Tibial nerve (tissue), 4 donors: ENCODE results near the gene CINP. TPM values are rescaled to one million over a fixed set of nuclear protein-coding genes. Genes with fewer than 3 reads are reported as not detected.

Source experiments
- DNase-seq, 2 donors: peaks; one replicate each; pipeline ENCODE4 v3.0.0-alpha.2; 2019; ENCODE audit warnings: low spot score in 2 of 2
- H3K27ac ChIP-seq, 4 donors: fragments of 200-600 bp; sonication (generic) in 3 of 4; one replicate each; pipeline ENCODE4 v1.5.1; 2017 to 2019; ENCODE audit warnings: mild to moderate bottlenecking in 1 of 4
- H3K27me3 ChIP-seq, 2 donors: fragments of 200-600 bp; sonication (generic) in 1 of 2; one replicate each; pipeline versions ENCODE4 v1.5.1 to v1.6.0; 2017 to 2019
- H3K36me3 ChIP-seq, 3 donors: fragments of 200-600 bp; sonication (generic); one replicate each; pipeline ENCODE4 v1.5.1; 2018 to 2019
- H3K4me1 ChIP-seq, 4 donors: fragments of 200-600 bp; sonication (generic) in 3 of 4; one replicate each; pipeline ENCODE4 v1.5.1; 2017 to 2019
- H3K4me3 ChIP-seq, 4 donors: fragments of 200-600 bp; sonication (generic) in 3 of 4; one replicate each; pipeline ENCODE4 v1.5.1; 2017 to 2019; ENCODE audit warnings: mild to moderate bottlenecking in 1 of 4, moderate library complexity in 1 of 4
- H3K9me3 ChIP-seq, 4 donors: fragments of 200-600 bp; sonication (generic) in 3 of 4; one replicate each; pipeline ENCODE4 v1.5.1; 2017 to 2019
- EP300 ChIP-seq, 2 donors: sonication (generic); formaldehyde crosslinking; IDR thresholded peaks; one replicate each; pipeline ENCODE4 v1.6.1; 2017; ENCODE audit warnings: antibody characterized with exemption in 2 of 2, mild to moderate bottlenecking in 1 of 2
- POLR2A ChIP-seq, 2 donors: fragments of 450-650 bp; IDR thresholded peaks; one replicate each; pipeline ENCODE4 v1.6.1; 2017; ENCODE audit warnings: antibody characterized with exemption in 2 of 2, mild to moderate bottlenecking in 2 of 2, moderate library complexity in 2 of 2
- WGBS, 2 donors: methylation state at CpG; one replicate each; pipeline ENCODE4 v1.1.5; 2018; 5-methylcytosine and 5-hydroxymethylcytosine counted together
- total RNA-seq, 4 donors: library from RNA; depleted of rRNA; stranded (reverse); fragments of >200 nt; gene quantifications; one replicate each; pipeline ENCODE4 v1.1.0, GENCODE V29; 2016
- TF ChIP-seq, protein P1 (sequence below), 5 experiments: fragments of 200-600 bp in 3 of 5; fragments of 450-650 bp in 2 of 5; sonication (generic) in 3 of 5; IDR thresholded peaks; one replicate each; pipeline ENCODE4 v1.5.1; 2016 to 2019; ENCODE audit warnings: antibody characterized with exemption in 5 of 5, mild to moderate bottlenecking in 3 of 5, moderate library complexity in 2 of 5

The CINP gene
- total RNA-seq, 4 donors from 2014 or later, result 21.2 to 40.2 (median 31.2) TPM

DNA sequence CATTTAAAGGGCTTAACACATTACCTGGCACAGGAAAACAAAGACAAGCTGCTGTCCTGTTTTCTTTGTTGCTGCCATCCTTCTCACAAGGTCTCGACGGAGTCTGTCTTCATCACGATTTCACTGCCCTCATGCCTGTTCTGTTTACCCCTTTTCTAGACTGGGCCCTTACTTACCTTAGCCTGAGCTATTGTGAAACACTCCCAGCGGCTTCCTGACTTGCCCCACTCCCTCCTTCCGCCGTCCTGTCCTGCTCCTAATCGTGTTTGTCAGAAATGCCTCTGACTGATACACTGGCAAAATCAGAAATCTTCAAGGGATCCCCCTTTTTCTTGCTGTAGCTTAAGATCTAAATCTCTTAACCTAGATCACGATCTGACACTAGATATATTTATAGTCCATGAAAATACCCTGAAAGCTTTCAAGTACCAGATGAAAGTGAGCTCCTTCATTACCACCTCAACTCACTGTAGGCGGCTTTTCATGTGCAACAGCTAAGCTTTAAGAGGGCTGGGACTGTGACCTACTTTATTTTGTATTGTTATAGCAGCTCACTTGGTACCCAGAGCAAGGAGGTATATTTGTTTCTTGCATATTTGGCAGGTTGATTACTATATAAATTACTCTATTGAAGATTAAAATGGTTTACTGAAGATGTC, 32.2 kb upstream of the CINP start:
- Histone ChIP-seq H3K27me3 (no peaks in the 10 kb centered on the region), H3K4me1 (peaks cover 0 to 13% (median 4%) of the 10 kb centered on the region in 4 donors), H3K27ac (no peak overlapping the region), H3K9me3 (peaks cover 0 to 6% (median 0%) of the 10 kb centered on the region in 4 donors), H3K36me3 (peaks cover 0 to 30% (median 0%) of the 10 kb centered on the region in 3 donors), H3K4me3 (no peak overlapping the region)
- 77 to 81% methylated on average over 9 of the region's 9 CpGs for WGBS, 2 donors
- no peak for DNase-seq
- TF ChIP-seq, protein P1, sequence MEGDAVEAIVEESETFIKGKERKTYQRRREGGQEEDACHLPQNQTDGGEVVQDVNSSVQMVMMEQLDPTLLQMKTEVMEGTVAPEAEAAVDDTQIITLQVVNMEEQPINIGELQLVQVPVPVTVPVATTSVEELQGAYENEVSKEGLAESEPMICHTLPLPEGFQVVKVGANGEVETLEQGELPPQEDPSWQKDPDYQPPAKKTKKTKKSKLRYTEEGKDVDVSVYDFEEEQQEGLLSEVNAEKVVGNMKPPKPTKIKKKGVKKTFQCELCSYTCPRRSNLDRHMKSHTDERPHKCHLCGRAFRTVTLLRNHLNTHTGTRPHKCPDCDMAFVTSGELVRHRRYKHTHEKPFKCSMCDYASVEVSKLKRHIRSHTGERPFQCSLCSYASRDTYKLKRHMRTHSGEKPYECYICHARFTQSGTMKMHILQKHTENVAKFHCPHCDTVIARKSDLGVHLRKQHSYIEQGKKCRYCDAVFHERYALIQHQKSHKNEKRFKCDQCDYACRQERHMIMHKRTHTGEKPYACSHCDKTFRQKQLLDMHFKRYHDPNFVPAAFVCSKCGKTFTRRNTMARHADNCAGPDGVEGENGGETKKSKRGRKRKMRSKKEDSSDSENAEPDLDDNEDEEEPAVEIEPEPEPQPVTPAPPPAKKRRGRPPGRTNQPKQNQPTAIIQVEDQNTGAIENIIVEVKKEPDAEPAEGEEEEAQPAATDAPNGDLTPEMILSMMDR (IDR thresholded peaks at IDR 0.05), result no peak
- TF ChIP-seq POLR2A (IDR thresholded peaks at IDR 0.05) (no peak), EP300 (IDR thresholded peaks at IDR 0.05) (no peak)

- no peak for DNase-seq
- Histone ChIP-seq H3K4me1 (peaks cover 0 to 22% (median 4%) of the 10 kb centered on the region in 4 donors), H3K9me3 (no peaks in the 10 kb centered on the region), H3K27me3 (no peaks in the 10 kb centered on the region), H3K36me3 (peaks cover 0 to 19% (median 0%) of the 10 kb centered on the region in 3 donors), H3K4me3 (no peak overlapping the region), H3K27ac (no peak overlapping the region)
- TF ChIP-seq POLR2A (IDR thresholded peaks at IDR 0.05) (no peak), EP300 (IDR thresholded peaks at IDR 0.05) (no peak)
- TF ChIP-seq, protein P1 (IDR thresholded peaks at IDR 0.05), result no peak
- 86 to 87% methylated on average over 4 of the region's 4 CpGs for WGBS, 2 donors
Observed at GRCh38 chr14:102392506-102392905, 29.8 kb upstream of the CINP start.

GRCh38 chr14:102390064-102390855, 27.6 kb upstream of the CINP start:
- Histone ChIP-seq H3K27ac (peak overlapping the region in 1 of 4 donors; percentile 50), H3K4me1 (peaks cover 0 to 22% (median 4%) of the 10 kb centered on the region in 4 donors), H3K9me3 (no peaks in the 10 kb centered on the region), H3K4me3 (no peak overlapping the region), H3K36me3 (peaks cover 0 to 38% (median 0%) of the 10 kb centered on the region in 3 donors), H3K27me3 (no peaks in the 10 kb centered on the region)
- 29 to 38% methylated on average over 2 of the region's 2 CpGs for WGBS, 2 donors
- TF ChIP-seq EP300 (IDR thresholded peaks at IDR 0.05) (no peak), POLR2A (IDR thresholded peaks at IDR 0.05) (no peak)
- TF ChIP-seq, protein P1 (IDR thresholded peaks at IDR 0.05), result no peak
- DNase-seq, result no peak

- no peak for DNase-seq
- Histone ChIP-seq H3K9me3 (no peaks in the 10 kb centered on the region), H3K27me3 (no peaks in the 10 kb centered on the region), H3K4me1 (peaks cover 0 to 22% (median 4%) of the 10 kb centered on the region in 4 donors), H3K4me3 (no peak overlapping the region), H3K36me3 (peaks cover 0 to 40% (median 0%) of the 10 kb centered on the region in 3 donors), H3K27ac (no peak overlapping the region)
- 79 to 88% methylated on average over 2 of the region's 2 CpGs for WGBS, 2 donors
- TF ChIP-seq EP300 (IDR thresholded peaks at IDR 0.05) (no peak), POLR2A (IDR thresholded peaks at IDR 0.05) (no peak)
- TF ChIP-seq, protein P1 (IDR thresholded peaks at IDR 0.05), result no peak
Observed at GRCh38 chr14:102389246-102389645, 26.6 kb upstream of the CINP start.

DNA sequence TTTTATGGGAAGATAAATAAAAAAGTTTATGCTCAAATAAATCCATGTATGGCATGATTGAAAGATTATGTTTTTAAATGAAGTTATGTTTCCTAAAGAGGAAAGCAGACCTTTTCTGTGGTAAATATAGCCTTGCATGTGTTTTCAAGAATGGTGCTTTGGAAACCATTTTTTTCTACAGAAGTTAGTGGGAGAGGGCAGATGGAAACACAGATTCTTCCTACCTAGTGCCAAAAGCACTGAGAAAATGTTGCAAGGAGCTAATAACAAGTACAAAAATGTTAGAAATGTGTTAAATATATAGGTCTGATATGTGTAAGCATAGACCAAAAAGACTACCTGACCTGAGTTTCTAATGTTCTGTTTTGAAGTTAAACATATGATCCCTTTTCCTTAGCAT, 24.4 kb upstream of the CINP start:
- Histone ChIP-seq H3K36me3 (peaks cover 0 to 58% (median 0%) of the 10 kb centered on the region in 3 donors), H3K27me3 (no peaks in the 10 kb centered on the region), H3K27ac (no peak overlapping the region), H3K4me3 (no peak overlapping the region), H3K9me3 (no peaks in the 10 kb centered on the region), H3K4me1 (peaks cover 0 to 22% (median 4%) of the 10 kb centered on the region in 4 donors)
- no peak for TF ChIP-seq EP300 (IDR thresholded peaks at IDR 0.05)
- TF ChIP-seq POLR2A (IDR thresholded peaks at IDR 0.05), result no peak
- TF ChIP-seq, protein P1 (IDR thresholded peaks at IDR 0.05), result no peak
- DNase-seq, result no peak
